ENCODE results near the gene KIF26B.
A peak's percentile ranks its signal among the peaks of the same experiment; 100 is the strongest.

The KIF26B gene

DNA sequence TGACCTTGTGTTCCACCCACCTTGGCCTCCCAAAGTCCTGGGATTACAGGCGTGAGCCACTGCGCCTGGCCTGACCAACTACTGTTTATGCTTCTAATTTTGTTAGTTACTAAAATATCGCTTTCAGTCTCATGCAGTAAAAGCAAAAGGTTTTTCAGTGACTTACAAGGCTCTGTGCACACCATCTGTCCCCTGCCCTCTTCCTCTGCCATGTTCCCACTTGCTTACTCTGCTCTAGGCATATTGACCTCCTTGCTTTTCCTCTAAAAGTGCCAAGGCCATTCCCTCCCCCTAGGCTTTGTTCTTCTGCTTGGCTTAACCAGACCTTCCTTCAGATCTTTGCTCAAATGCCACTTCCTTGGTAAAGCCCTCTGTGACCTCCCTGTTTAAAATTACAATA is 276.9 kb downstream of the KIF26B start:
- DNase-seq (ENCODE audit: low spot score): no peak

- no peak for DNase-seq (ENCODE audit: low spot score)
These were observed 277.6 kb downstream of the KIF26B start for GRCh38 chr1:245432228-245432875.

DNA sequence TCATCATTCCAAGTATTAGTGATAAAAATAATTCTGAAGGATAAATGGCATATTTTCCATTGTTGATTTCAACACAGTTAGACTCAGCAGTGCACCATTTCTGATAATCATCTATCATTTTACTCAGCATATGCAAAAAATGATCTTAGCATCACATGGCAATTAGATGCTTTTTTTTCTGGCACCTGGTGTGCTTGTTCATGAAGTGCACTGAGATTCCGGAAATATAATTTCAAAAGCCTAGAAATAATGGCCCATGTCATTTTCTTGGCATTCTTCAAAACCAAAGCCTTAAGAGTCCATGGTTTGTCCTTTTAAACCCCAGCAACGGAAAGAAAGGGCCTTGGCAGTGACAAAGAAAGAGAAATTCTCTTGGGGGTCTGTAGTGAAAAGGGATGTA is 278.8 kb downstream of the KIF26B start:
- DNase-seq (ENCODE audit: low spot score): no peak

DNA sequence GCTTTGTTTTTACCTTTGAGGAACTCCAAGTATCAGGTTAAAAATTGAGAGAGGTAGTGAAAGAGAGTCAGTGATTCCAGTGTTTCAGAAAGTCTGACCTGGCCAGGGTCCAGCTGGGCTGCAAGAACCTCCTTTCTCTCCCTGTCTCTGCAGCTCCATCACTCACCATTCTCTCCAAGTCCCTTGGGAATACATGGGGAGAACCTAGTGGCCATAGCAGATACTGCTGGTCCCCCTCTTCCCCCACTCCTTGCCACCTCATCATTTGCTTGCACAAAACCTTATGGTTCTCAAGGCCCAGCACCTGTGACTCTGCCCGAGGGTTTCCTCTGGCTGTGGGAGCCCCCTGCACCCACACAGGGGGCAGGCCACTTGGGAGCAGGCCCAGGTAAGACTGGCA is 279.5 kb downstream of the KIF26B start:
- DNase-seq (ENCODE audit: low spot score): peak; percentile 12

DNA sequence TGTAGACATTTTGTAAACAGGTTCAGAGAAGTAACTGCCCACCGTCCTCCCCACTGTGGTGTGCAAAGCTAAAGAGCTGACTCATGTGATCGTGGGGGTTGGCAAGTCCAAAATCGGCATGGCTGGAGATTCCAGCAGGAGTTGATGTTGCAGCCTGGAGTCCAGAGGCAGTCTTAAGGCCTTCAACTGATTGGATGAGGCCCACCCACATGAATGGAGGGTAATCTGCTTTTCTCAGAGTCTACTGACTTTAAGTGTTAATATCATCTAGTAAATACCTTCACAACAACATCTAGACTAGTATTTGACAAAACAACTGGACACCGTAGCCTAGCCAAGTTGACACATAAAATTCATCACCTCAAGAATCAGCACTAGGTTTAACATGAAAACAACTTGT is 281.6 kb downstream of the KIF26B start:
- no peak for DNase-seq (ENCODE audit: low spot score)

GRCh38 chr1:245437369-245438062 is 282.7 kb downstream of the KIF26B start:
- DNase-seq (ENCODE audit: low spot score): no peak

DNA sequence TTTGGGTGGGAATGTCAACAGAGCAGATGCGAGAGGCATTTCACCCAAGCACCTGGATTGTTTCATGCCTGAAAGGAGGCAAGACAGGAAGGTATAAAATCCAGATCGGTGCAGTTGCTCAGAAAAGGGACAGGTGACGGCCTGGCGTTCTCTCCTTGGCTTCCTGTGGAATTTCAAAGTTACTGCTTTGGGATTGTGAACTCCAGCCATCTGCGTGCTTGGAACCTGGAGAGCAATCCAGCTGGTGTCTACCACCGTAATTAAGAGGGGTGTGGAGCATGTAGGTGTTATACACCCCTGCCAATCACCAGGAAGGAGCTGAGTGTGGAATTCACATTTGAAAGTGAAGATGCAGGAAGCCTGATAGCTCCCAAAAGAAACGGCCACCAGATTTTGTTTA is 286.1 kb downstream of the KIF26B start:
- no peak for DNase-seq (ENCODE audit: low spot score)

DNA sequence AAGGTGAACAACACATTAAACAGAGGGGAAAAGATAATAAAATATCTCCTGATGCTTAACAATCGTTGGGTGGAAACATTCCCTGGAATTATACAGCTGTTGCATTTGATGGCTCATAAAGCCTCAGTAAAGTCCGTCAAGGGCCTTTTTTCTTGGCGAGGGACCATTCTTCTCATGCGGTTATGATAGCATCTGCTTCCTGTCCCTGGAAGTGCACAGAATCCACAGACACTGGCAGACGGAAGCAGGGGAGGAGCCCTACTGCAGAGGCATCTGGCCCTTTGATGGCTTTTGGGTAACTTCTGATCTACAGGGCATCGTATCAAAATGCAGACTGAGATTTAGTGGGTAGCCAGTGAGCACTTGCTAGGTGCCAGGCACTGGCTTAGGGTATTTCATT is 286.9 kb downstream of the KIF26B start:
- DNase-seq (ENCODE audit: low spot score): no peak

DNA sequence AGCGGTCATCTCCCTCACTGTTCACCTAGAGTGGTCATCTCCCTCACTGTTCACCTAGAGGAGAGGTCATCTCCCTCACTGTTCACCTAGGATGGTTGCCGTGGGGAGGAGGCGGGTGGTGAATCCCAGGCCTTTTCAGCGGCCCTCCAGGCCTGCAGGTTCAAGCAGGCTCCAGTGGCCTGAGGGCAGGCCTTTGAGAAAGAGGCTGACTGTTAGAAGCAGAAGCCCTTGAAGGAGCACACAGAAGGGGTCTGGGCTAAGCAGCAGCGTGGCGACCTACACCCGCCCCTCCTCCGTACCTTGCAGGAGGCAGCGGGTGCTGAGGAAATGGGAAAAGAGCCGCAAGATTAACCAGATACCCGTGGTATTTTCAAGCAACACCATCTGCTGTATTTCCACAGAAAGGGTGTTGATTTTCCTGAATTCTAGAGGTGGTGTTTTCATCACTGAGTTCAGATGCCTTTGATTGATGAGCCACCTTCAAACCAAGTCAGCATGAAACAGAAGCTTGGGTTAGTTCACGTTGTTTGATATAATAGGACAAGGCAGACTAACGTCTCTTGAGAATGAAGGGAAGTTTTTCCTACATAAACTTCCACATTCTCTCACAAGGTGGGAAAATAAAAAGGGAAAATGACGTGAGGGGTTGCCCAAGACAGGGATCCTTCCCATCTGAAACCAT is 289.5 kb downstream of the KIF26B start:
- DNase-seq (ENCODE audit: low spot score): no peak

- DNase-seq (ENCODE audit: low spot score): no peak
These were observed 290.2 kb downstream of the KIF26B start for GRCh38 chr1:245444945-245445344.

GRCh38 chr1:245448531-245448930 is 293.7 kb downstream of the KIF26B start:
- DNase-seq (ENCODE audit: low spot score): no peak

DNA sequence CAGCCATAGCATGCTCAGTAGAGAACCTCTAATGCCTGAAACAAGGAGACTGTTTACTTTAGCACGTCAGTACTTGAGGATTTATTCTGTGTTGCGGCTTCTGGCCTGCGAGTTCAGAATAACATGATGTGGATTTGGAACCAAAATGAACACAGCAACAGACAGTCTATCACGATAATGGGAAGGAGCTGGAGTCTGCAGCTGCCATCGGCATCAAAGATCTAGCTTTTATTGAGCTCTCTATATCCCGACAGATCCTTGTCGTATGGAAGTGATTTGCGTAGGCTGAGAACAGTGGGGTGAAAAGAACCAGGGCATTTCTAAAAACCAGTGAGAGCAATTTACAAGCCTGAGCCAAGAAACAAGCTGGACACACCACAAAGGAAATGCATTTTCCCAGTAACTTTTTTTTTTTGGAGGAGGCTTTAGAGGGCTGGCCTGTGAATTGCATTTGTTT is 294.2 kb downstream of the KIF26B start:
- DNase-seq (ENCODE audit: low spot score): no peak

DNA sequence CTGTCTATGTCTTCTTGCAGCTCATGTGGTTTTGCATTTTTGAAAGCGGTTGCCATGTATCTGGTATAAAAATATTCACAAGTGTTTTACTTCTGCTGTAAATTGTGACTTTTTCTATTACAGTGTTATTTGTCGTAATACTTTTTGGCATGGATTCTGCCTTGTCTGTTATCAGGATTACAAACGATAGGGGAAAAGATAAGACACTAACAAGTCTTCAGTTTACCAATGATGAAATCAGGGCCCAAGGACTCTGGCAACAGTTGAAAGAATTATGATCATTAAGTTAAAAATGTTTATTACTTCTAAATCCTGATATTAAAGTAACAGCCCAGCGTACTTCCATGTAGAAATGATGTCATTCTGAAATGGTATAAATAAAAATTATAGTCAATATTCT is 298.8 kb downstream of the KIF26B start:
- no peak for DNase-seq (ENCODE audit: low spot score)

DNA sequence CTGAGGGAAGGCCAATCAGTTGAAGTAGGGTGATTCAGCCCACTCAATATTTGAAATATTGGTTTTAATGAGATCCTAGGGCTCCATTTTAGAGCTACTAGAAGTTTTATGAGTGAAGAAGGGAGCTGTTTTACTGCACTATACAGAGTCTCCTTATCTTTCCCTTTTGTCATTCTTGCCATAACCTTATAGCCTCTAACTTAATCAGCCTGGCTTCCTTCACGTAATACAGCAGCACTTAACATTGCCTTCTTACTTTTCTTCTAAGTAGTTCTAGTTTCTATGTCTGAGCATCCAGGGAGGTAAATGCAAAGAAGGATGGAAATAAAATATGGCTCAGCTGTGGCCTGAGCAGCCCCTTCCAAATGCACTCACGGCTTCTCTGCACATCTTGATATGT is 299.3 kb downstream of the KIF26B start:
- no peak for DNase-seq (ENCODE audit: low spot score)

- no peak for DNase-seq (ENCODE audit: low spot score)
These were observed 302.8 kb downstream of the KIF26B start for GRCh38 chr1:245457562-245457961.

DNA sequence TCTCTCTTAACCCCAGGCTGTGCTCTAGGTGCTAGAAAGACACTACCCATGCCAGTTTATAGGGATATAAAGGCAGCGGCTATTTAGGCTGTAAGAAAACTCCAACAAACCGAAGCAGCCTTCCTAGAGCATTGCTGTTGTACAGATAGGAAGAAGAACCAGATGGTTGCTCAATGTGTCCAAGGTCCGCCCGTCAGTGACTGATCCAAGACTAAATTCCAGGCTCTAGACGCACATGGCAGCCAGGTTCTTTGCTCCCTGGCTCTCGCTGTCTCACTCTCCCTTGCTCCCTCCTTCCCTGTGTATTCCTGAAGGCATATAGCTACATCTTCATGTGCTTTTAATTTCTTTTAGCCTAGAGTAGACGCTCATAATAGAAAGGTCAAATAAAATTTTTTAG is 303.4 kb downstream of the KIF26B start:
- DNase-seq (ENCODE audit: low spot score): no peak

- DNase-seq (ENCODE audit: low spot score): no peak
These were observed 304.0 kb downstream of the KIF26B start for GRCh38 chr1:245458761-245459174.

DNA sequence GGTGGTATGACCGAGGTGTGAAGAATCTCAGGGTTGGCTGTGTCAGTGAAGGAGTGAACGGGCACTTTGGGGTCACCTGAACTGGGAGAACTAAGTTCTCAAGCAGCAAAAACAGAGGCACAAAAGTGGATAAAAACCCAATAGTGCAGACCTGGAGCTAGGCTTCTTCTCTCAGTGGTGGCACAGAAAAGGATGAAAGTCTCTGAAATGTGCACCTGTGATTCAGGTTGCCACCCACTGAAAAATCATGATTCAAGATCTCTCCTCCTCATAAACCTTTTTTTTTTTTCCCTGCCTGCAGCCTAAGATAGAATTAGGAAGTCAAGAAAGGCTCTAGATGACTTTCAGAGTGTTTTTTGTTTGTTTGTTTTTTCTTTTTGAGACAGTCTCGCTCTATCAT is 304.8 kb downstream of the KIF26B start:
- DNase-seq (ENCODE audit: low spot score): no peak

DNA sequence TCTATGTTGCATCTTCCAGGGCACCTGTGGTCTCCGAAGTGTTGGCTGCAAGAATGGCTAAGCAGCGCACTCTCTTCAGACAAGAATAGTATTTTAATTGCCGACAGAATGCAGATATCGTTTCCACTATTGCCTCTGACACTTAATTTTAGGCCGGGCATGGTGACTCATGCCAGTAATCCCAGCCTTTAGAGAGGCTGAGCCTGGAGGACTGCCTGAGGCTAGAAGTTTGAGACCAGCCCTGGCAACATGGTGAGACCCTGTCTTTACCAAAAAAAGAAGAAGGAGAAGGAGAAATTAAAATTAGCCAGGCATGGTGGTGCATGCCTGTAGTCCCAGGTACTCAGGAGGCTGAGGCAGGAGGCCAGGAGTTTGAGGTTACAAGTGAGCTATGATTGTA is 306.9 kb downstream of the KIF26B start:
- DNase-seq (ENCODE audit: low spot score): no peak

DNA sequence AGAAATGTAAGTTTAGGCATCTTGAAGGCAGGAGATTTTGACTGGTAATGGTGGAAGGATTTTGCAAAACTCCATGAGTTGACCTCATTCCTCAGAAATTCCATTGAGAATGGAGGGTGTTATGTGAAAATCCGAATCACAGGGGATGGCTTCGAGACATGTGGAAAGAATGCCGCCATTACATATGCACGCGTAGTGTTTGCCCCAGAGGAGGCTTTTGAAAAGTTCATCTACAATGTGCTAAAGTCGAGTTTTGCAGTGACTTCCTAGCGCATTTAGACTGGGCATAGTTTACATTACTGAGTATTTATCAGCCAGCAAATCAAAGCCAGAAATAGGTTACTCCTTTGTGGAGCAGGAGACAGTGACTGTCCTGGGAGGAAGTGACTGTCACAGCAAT is 307.4 kb downstream of the KIF26B start:
- DNase-seq (ENCODE audit: low spot score): no peak

GRCh38 chr1:245463392-245464165 is 308.8 kb downstream of the KIF26B start:
- DNase-seq (ENCODE audit: low spot score): no peak

- no peak for DNase-seq (ENCODE audit: low spot score)
These were observed 309.5 kb downstream of the KIF26B start for GRCh38 chr1:245464290-245464689.

DNA sequence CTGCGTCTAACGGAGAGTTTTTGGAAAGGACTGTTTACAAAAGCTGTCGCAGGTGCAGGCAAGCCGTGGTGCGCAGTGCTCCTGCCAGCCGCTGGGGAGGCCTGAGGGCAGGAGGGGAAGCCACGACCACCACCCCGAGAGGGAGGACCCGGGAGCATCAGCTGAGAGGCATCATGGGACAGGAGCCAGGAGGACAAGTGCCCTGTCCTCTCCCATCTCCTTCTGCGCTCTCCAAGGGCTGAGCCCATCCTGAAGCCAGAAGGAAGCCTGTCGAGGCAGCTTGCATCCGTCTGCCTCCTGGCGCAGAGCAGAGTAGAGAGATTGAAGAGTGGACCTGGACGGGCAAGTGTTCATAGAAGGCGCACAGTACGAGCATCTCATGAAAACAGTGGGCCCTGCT is 310.9 kb downstream of the KIF26B start:
- no peak for DNase-seq (ENCODE audit: low spot score)

Measured in NAMALWA (cell line).